Measurements from ENCODE around the gene LMBRD1. TPM values are rescaled to one million over a fixed set of nuclear protein-coding genes. Genes with fewer than 3 reads are reported as not detected.
"Not testable (repeated sequence)": the region's sequence is repeated elsewhere in the genome, so short reads cannot be mapped to it uniquely, and the experiment has no call there.

Gene LMBRD1
- total RNA-seq, 2 experiments from 2014 or later, result 12.7 to 16.3 TPM

DNA sequence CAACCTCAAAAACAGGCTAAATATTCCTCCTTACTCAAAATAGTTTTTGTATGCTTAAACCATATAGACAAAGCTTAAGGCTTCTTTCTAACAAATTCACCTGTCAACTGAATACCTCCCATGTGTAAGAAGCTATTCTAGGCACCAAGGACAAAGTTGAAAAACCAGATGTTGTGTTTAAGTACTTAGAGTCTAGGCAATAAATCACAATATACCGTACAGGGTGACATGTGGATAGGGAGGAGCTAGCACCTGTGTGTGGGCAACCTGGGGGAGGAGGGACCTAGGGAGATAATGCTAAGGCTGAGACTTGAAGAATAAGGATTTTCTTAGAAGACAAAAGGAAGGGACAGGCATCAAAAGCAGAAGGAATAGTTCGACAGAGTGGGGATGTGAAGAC is 123.5 kb downstream of the LMBRD1 start:
- no peaks in the 10 kb centered on the region for H4K20me1 ChIP-seq (ENCODE audit: insufficient read depth, low read length)
- no peak overlapping the region for H2AFZ ChIP-seq (ENCODE audit: low read length)
- ChIA-PET POLR2A (interaction anchor here (0.6 to 1.4 kb wide), 4 partner anchors 10 to 56 kb away, joined by 3 to 4 read pairs (median 4); no protein-coding TSS in a partner anchor), CTCF (ENCODE audit: unreplicated experiment) (no interaction called here)
- intact Hi-C loops (cut with micrococcal nuclease; ENCODE audit: unreplicated experiment), result no loop called here
- H3K4me3 ChIP-seq (ENCODE audit: low read depth, low read length, poor library complexity, severe bottlenecking), result no peak overlapping the region
- BruUV-seq (replicated peaks), result no TSS peak
- H3K4me1 ChIP-seq (ENCODE audit: insufficient read depth, low read length, poor library complexity, severe bottlenecking), result no peaks in the 10 kb centered on the region
- no peak for DNase-seq (ENCODE audit: low spot score)
- no peak overlapping the region for H3K4me2 ChIP-seq (ENCODE audit: low read length)
- H3K27ac ChIP-seq (ENCODE audit: low read depth, low read length, poor library complexity, severe bottlenecking), result no peak overlapping the region
- no peaks in the 10 kb centered on the region for H3K9me3 ChIP-seq (ENCODE audit: low read length)
- H3K9me2 ChIP-seq (ENCODE audit: insufficient read depth, low read length), result no peaks in the 10 kb centered on the region
- H3K36me3 ChIP-seq (ENCODE audit: insufficient read depth, low read length), result peaks cover 25% of the 10 kb centered on the region; the same call in 1 of the 2 replicates
- H3K79me2 ChIP-seq (ENCODE audit: insufficient read depth, low read depth, low read length), result no peaks in the 10 kb centered on the region
- no peak for TF ChIP-seq EZH2phosphoT487 (IDR thresholded peaks at IDR 0.05; ENCODE audit: borderline replicate concordance, low read depth, low read length)
- TF ChIP-seq, protein P1, sequence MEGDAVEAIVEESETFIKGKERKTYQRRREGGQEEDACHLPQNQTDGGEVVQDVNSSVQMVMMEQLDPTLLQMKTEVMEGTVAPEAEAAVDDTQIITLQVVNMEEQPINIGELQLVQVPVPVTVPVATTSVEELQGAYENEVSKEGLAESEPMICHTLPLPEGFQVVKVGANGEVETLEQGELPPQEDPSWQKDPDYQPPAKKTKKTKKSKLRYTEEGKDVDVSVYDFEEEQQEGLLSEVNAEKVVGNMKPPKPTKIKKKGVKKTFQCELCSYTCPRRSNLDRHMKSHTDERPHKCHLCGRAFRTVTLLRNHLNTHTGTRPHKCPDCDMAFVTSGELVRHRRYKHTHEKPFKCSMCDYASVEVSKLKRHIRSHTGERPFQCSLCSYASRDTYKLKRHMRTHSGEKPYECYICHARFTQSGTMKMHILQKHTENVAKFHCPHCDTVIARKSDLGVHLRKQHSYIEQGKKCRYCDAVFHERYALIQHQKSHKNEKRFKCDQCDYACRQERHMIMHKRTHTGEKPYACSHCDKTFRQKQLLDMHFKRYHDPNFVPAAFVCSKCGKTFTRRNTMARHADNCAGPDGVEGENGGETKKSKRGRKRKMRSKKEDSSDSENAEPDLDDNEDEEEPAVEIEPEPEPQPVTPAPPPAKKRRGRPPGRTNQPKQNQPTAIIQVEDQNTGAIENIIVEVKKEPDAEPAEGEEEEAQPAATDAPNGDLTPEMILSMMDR (conservative IDR thresholded peaks at IDR 0.05; ENCODE audit: low read length), result no peak

GRCh38 chr6:69668916-69669315 is 127.9 kb downstream of the LMBRD1 start:
- DNase-seq (ENCODE audit: low spot score), result no peak
- Histone ChIP-seq H3K79me2 (ENCODE audit: insufficient read depth, low read depth, low read length) (no peaks in the 10 kb centered on the region), H3K4me2 (ENCODE audit: low read length) (no peak overlapping the region), H3K4me3 (ENCODE audit: low read depth, low read length, poor library complexity, severe bottlenecking) (no peak overlapping the region), H3K4me1 (ENCODE audit: insufficient read depth, low read length, poor library complexity, severe bottlenecking) (no peaks in the 10 kb centered on the region), H4K20me1 (ENCODE audit: insufficient read depth, low read length) (no peaks in the 10 kb centered on the region), H3K36me3 (ENCODE audit: insufficient read depth, low read length) (peaks cover 8% of the 10 kb centered on the region; the same call in 1 of the 2 replicates), H2AFZ (ENCODE audit: low read length) (no peak overlapping the region), H3K27ac (ENCODE audit: low read depth, low read length, poor library complexity, severe bottlenecking) (no peak overlapping the region), H3K9me2 (ENCODE audit: insufficient read depth, low read length) (no peaks in the 10 kb centered on the region), H3K9me3 (ENCODE audit: low read length) (no peaks in the 10 kb centered on the region)
- TF ChIP-seq, protein P1 (conservative IDR thresholded peaks at IDR 0.05; ENCODE audit: low read length), result no peak
- TF ChIP-seq EZH2phosphoT487 (IDR thresholded peaks at IDR 0.05; ENCODE audit: borderline replicate concordance, low read depth, low read length), result no peak
- ChIA-PET CTCF (ENCODE audit: unreplicated experiment) (no interaction called here), POLR2A (interaction anchor here (0.6 to 0.7 kb wide), 2 partner anchors 19 to 20 kb away, joined by 3 read pairs; no protein-coding TSS in a partner anchor)
- intact Hi-C loops (cut with micrococcal nuclease; ENCODE audit: unreplicated experiment), result no loop called here
- no TSS peak for BruUV-seq (replicated peaks)

GRCh38 chr6:69666779-69667178 is 130.0 kb downstream of the LMBRD1 start:
- H3K9me3 ChIP-seq (ENCODE audit: low read length); H3K4me3 ChIP-seq (ENCODE audit: low read depth, low read length, poor library complexity, severe bottlenecking); H3K79me2 ChIP-seq (ENCODE audit: insufficient read depth, low read depth, low read length); DNase-seq (ENCODE audit: low spot score); BruUV-seq (replicated peaks); intact Hi-C loops (cut with micrococcal nuclease; ENCODE audit: unreplicated experiment); H3K4me2 ChIP-seq (ENCODE audit: low read length); H3K27ac ChIP-seq (ENCODE audit: low read depth, low read length, poor library complexity, severe bottlenecking); H4K20me1 ChIP-seq (ENCODE audit: insufficient read depth, low read length); H3K36me3 ChIP-seq (ENCODE audit: insufficient read depth, low read length); CTCF ChIA-PET (ENCODE audit: unreplicated experiment); H3K9me2 ChIP-seq (ENCODE audit: insufficient read depth, low read length); H2AFZ ChIP-seq (ENCODE audit: low read length); H3K4me1 ChIP-seq (ENCODE audit: insufficient read depth, low read length, poor library complexity, severe bottlenecking): not testable (repeated sequence)
- POLR2A ChIA-PET, result interaction anchor here (0.6 to 0.7 kb wide), 3 partner anchors 13 to 354 kb away, joined by 5 to 9 read pairs (median 7); no protein-coding TSS in a partner anchor

Measured in OCI-LY7 (cell line).